Activated naive CD4-positive, alpha-beta T cell treated with anti-CD3 and anti-CD28 coated beads, Interleukin-2, amount 50 U/mL, for 72 hours (primary cell): ENCODE measurements around the gene FANK1. TPM values are rescaled to one million over a fixed set of nuclear protein-coding genes. Genes with fewer than 3 reads are reported as not detected.
"Not testable (repeated sequence)": the region's sequence is repeated elsewhere in the genome, so short reads cannot be mapped to it uniquely, and the experiment has no call there.

ENCODE experiments used
- ATAC-seq, 2 donors: fragments of 150-1000 bp; cut with Tn5 transposase; 2 replicates each; pipeline ENCODE4 v1.10.0; 2021; ENCODE audit warnings: mild to moderate bottlenecking in 2 of 2, moderate library complexity in 2 of 2
- DNase-seq, 2 donors: peaks; one replicate each; pipeline ENCODE4 v3.0.0; 2021 to 2022; ENCODE audit warnings: low spot score in 2 of 2
- H3K27ac Mint-ChIP-seq, 2 donors: one replicate each; pipeline ENCODE4 v1.8.0; 2022; ENCODE audit warnings: mild to moderate bottlenecking in 2 of 2, mixed read lengths in 2 of 2
- H3K36me3 Mint-ChIP-seq, 2 donors: one replicate each; pipeline ENCODE4 v1.8.0; 2022; ENCODE audit warnings: mixed read lengths in 2 of 2
- H3K9me3 Mint-ChIP-seq, 2 donors: one replicate each; pipeline ENCODE4 v1.8.0; 2022; ENCODE audit warnings: mixed read lengths in 2 of 2
- total RNA-seq, 2 donors: library from RNA; stranded (reverse); gene quantifications; one replicate each; pipeline ENCODE4 v1.2.3, GENCODE V29; 2022

Gene FANK1
- total RNA-seq, 2 donors from 2014 or later: 1.7 TPM; not detected in 1

DNA sequence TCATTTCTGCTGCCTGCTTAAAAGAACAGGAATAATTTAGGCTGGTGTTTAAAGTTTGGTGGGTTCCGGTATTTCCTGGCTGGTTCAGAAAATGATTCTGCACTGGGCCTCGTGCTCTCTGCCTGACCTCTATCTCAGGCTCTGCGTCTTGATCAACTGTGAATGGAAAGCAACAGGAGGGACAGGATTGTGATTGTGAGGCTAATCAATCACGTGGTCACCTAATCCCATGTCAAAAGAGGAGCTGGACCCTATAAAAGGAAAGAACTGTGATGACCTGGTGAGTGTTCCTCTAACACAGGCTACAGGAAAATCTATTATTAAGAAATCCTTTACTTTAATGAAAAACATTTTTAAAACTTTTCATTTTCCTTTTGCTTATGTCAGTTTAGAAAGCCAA is 15.2 kb upstream of the FANK1 start, which contains the start of gene DHX32:
Gene DHX32, minus strand, starts transcription at position 101 of the 400 bp plus-strand sequence. CDS start 468 bp downstream, outside the sequence.
- Mint-ChIP-seq H3K36me3 (peaks cover 20 to 44% of the 10 kb centered on the region in 2 donors), H3K9me3 (peaks cover 0 to 2% of the 10 kb centered on the region in 2 donors), H3K27ac (no peak within 1 kb of the TSS)
- no peak for ATAC-seq
- DNase-seq: no peak

DNA sequence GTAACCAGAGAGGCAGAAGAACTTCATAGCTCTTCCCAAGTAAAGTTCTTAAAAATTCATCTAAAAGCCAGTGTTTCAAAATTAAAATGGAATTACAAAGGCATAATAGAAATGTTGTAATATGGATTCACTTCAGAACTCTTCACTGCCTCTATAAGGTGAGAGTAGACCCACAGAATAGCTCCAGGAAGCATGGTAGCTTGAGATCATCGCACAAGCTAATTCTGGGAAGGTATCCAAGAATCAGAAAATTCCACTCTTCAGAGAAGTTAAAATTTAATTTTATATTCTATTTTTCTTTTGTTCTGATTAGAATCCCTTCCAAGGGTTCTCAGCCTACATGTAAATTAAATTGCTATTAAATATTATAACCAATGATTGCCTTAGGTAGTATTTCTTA is 13.8 kb upstream of the FANK1 start:
- ATAC-seq (no peak), DNase-seq (no peak)
- no peaks in the 10 kb centered on the region for H3K9me3 Mint-ChIP-seq
- no peak overlapping the region for H3K27ac Mint-ChIP-seq
- H3K36me3 Mint-ChIP-seq: peaks cover 16 to 34% of the 10 kb centered on the region in 2 donors

DNA sequence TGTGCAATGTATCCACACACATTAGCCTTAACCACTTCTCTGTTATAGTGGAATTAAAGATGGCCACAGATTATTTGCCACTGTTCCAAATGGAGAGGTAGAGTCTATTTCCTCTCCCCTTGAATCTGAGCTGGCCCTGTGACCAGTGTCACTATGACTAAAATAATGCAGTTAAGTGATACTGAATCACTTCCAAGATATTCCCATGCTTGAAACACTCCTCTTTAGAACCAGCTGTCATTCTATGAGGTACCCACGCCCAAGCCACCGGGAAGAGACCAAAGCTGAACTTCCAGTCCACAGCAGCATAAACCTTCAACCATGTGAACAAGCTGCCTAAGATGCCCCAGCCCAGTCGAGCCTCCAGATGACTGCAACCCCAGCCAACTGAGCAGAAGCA is 13.2 kb upstream of the FANK1 start:
- Mint-ChIP-seq H3K9me3 (no peaks in the 10 kb centered on the region), H3K27ac (no peak overlapping the region), H3K36me3 (peaks cover 16 to 28% of the 10 kb centered on the region in 2 donors)
- DNase-seq: no peak
- ATAC-seq: no peak

DNA sequence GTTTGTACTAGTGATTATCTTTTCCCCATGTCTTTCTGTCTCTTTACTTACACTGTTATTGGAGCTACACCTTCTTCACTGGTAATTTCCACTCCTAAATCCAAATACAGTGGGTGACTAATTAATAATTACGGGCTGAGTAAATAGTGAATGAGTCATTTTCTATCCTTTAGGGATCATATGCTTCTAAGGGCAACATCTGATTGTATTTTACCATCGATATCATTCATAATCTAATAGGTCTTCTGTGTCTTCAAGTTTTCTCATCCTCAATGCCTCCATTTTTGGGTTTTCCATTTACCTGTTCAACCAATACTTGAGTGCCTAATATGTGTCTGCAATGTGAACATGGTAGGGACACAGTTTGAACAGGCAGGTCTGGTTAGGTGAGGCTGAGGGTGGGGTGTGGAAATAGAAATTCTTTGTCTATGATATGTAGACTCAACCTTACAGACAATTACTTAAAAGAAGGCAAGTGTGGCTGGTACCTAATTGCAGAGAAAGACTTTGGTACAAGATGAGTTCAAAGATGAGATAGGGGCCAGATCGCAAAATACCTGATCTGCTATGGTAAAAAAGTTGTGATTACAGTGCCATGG is 9.4 kb upstream of the FANK1 start:
- H3K27ac Mint-ChIP-seq: no peak overlapping the region
- peaks cover 0 to 5% of the 10 kb centered on the region in 2 donors for H3K36me3 Mint-ChIP-seq
- DNase-seq (no peak), ATAC-seq (no peak)
- H3K9me3 Mint-ChIP-seq: peaks cover 0 to 3% of the 10 kb centered on the region in 2 donors

DNA sequence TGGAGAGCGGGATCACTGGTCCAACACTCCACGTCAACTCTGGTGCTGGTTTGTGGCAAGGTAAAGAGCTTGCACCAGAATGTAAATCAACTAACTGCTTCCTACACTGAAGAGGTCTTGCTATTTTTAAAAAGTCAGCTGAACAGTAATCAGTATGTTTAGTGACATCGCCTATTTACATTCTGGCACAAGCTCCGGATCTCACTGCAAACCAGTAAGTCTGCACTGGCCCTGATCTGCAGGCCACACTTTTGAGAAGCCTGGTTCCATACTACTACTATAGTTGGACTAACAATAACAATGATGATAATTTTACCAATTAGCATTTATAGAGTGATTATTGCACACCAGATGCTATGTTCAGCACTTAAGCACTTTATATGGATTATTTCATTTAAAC is 6.9 kb upstream of the FANK1 start:
- not testable (repeated sequence) for ATAC-seq, DNase-seq

DNA sequence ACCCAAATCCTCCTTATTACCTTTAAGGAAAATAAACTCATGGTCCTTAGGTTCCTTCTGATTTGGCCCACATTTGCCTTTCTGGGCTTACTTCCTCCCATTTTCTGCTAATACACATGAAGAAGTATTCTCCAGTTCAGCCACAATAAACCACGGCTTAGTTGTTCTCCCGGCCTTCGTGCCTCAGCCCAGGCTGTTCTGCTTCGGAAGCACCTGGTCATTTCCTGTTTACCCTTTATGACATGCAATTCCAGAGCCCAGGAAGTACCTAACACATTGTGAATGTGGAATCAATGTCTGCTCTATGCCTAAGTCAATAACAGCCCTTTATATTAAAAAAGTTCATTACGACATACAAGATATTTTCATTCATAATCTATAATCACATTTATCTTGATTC is 4.0 kb upstream of the FANK1 start:
- peaks cover 13 to 14% of the 10 kb centered on the region in 2 donors for H3K36me3 Mint-ChIP-seq
- H3K27ac Mint-ChIP-seq, ATAC-seq, DNase-seq, H3K9me3 Mint-ChIP-seq: not testable (repeated sequence)

More for the DNA sequence above, 6.9 kb upstream of the FANK1 start:
- H3K36me3 Mint-ChIP-seq, H3K27ac Mint-ChIP-seq, H3K9me3 Mint-ChIP-seq: not testable (repeated sequence)

DNA sequence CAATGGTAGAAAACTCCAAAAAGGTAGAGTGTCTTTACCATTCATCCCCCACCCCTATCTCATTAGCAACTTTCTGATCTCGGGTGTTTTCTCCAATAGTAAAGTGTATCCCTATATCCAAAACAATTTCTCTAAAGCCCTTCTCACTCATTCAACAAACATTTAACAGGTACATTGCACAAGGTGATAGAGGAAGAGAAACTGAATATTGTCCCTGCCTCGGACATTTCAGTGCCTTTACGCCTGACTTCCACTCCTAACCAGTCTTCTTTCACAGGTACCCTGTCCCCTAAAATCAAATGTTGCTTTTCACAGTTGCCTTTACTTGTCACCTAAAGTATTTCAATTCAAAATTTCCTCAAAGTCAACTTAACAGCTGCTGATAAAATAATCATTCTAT is 2.2 kb upstream of the FANK1 start:
- H3K36me3 Mint-ChIP-seq: peaks cover 13 to 15% of the 10 kb centered on the region in 2 donors
- not testable (repeated sequence) for DNase-seq, H3K27ac Mint-ChIP-seq, H3K9me3 Mint-ChIP-seq, ATAC-seq

DNA sequence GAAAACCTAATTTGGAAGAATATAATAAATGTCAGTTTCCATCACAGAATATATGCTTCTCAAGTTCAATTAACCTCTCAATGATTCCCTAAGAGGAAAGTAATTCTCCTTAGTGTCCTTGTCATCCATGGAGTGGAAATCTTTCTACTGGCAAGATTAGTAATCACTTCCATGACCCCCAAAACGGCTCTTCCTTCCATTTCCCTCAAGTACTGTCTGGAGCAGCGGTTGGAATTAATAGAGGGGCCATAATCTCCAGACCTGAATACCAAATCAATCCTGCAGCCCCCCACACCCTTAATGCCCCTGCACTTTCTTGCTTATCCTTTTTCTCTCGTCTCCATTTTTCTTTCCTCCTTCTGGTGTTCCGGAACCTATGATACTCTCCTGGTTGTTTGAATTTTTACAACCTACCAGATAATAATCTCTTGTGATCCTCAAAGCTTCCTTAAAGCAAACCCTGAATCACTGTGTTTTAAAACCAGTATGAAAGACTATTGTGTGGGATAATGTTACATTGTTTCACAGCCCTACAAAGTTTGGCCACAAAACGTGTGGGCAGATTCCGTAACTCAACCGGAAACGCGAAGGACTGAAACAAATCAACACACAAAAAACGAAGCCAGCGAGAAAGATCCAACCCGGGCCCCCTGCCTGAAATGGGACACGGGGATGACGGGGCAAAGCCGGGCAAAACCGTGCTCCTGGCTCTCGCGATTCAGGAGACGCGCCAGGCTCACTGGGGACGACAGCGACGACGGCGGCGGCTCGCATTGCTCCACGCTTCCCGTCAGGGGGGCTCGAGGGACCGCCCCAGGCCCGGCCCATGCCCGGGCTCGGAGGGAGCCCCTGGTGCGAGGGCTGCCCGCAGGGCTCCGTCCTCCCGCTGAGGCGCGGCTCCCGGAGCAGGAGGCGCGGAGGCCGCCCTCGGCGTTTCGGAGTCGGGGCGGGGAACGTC is 955 bp upstream of the FANK1 start:
- peak; percentile 72 to 75 for ATAC-seq
- H3K9me3 Mint-ChIP-seq: not testable (repeated sequence)
- DNase-seq: peak; percentile 60 to 66
- Mint-ChIP-seq H3K36me3 (peaks cover 13 to 15% of the 10 kb centered on the region in 2 donors), H3K27ac (peak overlapping the region; percentile 76 to 91)

DNA sequence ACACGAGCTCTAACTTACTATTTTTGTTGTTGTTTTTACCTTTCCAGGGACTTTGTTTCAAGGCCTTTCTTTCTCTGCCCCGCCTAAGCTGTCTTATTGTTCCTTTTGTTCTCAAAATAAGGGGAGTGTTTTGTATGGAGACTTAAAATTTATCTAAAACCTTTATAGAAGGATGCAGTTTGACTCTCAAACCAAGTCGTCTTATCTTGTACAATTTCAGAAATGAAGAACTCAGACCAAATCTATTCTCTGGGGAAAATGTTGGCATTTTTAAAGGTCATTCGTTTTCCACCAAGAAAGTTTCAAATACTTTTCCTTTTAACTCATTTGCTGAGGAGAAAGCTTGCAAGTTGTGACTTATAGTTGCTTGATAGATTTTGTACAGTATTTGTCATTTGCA is 953 bp downstream of the FANK1 start:
- H3K9me3 Mint-ChIP-seq, DNase-seq, ATAC-seq: not testable (repeated sequence)
- Mint-ChIP-seq H3K27ac (peak overlapping the region in 1 of 2 donors; percentile 75), H3K36me3 (peaks cover 13 to 15% of the 10 kb centered on the region in 2 donors)

DNA sequence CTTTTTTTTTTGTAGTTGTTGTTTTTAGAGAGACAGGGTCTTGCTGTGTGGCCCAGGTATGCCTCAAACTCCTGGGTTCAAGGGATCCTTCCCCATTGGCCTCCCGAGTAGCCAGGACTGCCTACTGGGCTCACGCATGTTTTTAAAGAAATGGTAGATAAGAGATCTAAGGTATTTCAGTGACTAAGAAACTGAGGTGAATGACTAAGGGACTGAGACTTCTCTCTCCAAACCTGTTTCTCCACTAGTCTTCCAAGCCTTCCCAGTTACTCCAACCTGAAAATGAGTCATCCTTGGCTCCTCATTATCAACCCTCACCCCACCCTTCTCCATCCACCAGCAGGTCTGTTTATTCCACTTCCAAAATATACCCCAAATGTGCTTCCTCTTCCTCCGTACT is 4.6 kb downstream of the FANK1 start:
- not testable (repeated sequence) for H3K9me3 Mint-ChIP-seq, DNase-seq, H3K27ac Mint-ChIP-seq, ATAC-seq
- peaks cover 12 to 17% of the 10 kb centered on the region in 2 donors for H3K36me3 Mint-ChIP-seq

DNA sequence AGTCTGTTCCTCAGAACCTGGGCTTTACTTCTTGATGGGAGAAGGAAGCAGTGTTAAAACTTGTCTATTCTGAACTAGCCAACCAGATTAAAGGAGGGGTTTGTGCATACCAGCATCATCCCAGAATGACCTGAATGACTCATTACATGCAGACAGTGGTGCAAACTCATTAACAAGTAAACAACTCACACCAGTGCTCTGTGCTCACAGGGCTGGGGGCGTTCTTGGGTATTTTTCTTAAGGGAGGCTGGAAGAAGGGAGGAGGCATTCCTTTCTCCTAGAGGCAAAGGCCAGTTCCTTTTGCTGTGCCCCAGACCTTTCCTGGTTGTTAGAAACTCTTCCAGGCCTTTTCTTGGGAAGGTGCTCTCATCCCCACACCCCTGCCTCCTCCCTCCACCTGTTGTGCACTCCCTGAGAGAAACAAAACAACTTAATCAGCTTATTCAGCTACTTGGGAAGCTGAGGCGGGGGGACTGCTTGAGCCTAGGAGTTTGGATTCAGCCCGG is 6.8 kb downstream of the FANK1 start:
- H3K27ac Mint-ChIP-seq, H3K36me3 Mint-ChIP-seq, ATAC-seq, DNase-seq: not testable (repeated sequence)
- peaks cover 3 to 12% of the 10 kb centered on the region in 2 donors for H3K9me3 Mint-ChIP-seq

DNA sequence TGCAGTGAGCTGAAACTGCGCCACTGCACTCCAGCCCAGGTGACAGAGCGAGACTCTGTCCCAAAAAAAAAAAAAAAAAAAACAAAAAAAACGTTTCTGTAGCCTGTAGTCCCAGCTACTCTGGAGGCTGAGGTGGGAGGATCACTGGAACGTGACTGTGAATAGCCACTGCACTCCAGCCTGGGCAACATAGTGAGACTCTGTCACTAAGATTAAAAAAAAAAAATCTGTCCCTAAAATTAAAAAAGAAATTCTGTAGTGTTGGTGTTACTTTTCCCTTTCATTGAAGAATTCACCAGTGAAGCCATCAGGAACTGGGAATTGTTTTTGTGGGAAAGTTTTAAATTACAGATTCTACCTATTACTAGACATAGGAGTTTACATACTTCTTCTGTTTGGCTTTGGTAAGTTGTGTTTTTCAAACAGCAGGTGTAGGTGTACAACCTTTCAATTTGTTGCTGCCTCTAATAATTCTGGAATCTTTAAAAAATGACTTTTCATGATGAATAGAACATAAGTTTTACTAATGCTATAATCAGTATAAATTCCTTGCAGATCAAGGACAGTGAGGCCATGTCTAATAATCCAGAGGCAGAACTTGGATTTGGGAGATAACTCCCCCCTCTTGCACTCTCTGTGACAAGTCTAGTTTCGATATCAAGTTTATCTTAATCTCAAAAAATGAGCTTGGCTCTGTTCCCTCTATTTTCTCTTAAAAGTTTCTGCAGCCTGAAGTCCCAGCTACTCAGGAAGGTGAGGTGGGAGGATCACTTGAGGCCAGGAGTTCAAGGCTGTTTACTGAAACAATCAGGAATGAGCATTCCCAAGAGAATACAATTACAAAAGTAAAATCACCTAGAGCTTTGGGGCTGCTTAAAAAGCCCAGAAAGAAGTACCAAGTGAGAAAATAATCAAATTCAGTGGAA is 9.0 kb downstream of the FANK1 start:
- DNase-seq, H3K36me3 Mint-ChIP-seq, ATAC-seq, H3K27ac Mint-ChIP-seq: not testable (repeated sequence)
- peaks cover 3 to 12% of the 10 kb centered on the region in 2 donors for H3K9me3 Mint-ChIP-seq

DNA sequence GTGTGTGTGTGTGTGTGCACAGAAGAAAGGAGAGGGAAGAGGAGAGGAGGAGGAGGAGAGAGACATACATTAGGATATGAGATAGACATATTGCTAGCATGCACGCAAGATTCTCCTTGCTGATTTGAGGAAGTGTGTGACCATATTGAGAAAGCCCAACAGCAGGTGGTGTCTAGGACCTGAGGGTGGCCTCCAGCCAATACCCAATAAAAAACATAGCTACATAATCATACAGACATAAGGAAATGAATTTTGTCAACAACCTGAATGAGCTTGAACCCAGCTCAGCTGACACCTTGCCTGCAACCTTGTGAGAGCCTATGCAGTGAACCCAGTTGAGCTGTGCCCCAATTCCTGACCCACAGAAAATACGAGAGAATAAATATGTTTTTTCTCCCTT is 11.2 kb downstream of the FANK1 start:
- peaks cover 3 to 12% of the 10 kb centered on the region in 2 donors for H3K9me3 Mint-ChIP-seq

DNA sequence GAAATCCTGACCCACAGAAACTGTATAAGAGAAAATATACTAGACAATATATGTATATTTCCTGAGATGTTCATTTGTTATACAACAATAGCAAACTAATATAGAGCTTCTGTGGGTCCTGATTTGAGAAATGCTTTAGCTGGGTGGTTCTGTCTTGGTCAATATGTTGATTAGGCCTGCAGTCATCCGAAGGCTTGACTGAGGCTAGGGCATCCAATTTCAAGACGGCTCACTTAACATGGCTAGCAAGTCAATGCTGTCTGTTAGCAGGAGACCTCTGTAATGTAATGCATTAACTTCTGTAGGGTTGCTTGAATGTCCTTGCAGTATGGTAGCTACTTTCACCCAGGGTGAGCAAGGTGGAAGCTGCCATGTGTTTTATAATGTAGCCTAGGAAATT is 12.4 kb downstream of the FANK1 start:
- H3K27ac Mint-ChIP-seq, ATAC-seq, H3K36me3 Mint-ChIP-seq, DNase-seq: not testable (repeated sequence)
- peaks cover 3 to 12% of the 10 kb centered on the region in 2 donors for H3K9me3 Mint-ChIP-seq

More for the DNA sequence above, 11.2 kb downstream of the FANK1 start:
- not testable (repeated sequence) for H3K27ac Mint-ChIP-seq, H3K36me3 Mint-ChIP-seq, DNase-seq, ATAC-seq

DNA sequence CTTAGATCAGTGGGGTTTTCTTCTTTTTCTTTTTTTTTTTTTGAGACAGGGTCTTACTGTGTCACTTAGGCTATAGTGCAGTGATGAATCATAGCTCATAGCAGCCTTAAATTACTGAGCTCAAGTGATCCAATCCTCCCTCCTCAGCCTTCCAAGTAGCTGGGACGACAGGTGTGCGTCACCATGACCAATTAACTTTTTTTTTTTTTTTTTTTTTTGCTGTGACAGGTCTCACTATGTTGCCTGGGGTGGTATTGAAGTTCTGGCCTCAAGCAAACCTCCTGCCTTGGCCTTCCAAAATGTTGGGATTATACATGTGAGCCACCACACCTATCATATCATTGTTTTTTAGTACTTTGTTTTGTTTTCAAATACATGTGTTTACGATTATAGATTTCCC is 13.1 kb downstream of the FANK1 start:
- not testable (repeated sequence) for ATAC-seq, DNase-seq, H3K36me3 Mint-ChIP-seq, H3K27ac Mint-ChIP-seq
- peaks cover 3 to 12% of the 10 kb centered on the region in 2 donors for H3K9me3 Mint-ChIP-seq

DNA sequence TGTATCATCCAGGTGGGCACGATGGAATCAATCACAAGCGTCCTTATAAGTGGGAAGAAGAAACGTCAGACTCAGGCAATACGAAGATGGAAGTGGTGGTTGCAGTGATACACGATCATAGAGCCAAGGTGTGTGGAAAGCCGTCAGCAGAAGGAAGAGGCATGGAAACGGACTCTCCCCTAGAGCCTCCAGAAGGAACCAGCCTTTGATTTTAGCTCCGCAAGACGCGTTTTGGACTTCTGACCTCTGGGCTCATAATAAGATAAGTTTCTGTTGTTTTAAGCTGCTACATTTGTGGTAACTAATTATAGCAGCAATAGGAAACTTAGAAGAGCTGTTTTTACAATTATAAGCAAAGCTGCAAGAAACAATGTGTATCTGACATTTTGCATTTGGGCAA is 14.8 kb downstream of the FANK1 start:
- Mint-ChIP-seq H3K27ac (no peak overlapping the region), H3K36me3 (no peaks in the 10 kb centered on the region), H3K9me3 (peaks cover 0 to 5% of the 10 kb centered on the region in 2 donors)
- DNase-seq (no peak), ATAC-seq (no peak)
